CD4-positive, alpha-beta T cell treated with Interleukin-15 for 1 hour (primary cell): ENCODE measurements around the gene TFDP1.

Source experiments
- DNase-seq: peaks from one replicate; pipeline ENCODE4 v3.0.0-alpha.2; 2020

The TFDP1 gene

GRCh38 chr13:113653264-113654174 lies 69.0 kb downstream of the TFDP1 start:
- no peak for DNase-seq

DNA sequence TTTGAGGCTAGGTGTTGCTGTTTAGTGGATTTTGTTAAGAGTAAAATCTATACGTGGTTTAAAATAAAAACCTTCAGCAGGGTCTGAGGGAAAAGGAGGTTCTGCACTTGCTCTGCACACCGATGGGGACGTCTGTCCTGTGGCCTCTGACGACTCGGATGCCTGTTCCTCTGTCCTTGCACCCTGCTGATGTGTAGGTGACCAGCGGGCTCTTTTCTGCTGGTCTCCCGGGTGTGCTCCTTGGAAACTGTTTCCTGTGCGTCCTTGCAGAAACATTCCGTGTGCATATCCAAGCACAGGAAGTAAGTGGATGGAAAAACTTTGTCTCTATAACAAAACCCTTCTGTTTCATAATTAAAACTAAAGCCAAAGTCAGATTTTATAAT lies 69.6 kb downstream of the TFDP1 start:
- DNase-seq: no peak

GRCh38 chr13:113654591-113655345 lies 70.2 kb downstream of the TFDP1 start:
- DNase-seq: no peak

- no peak for DNase-seq
Observed at GRCh38 chr13:113655346-113656002, 70.9 kb downstream of the TFDP1 start.

DNA sequence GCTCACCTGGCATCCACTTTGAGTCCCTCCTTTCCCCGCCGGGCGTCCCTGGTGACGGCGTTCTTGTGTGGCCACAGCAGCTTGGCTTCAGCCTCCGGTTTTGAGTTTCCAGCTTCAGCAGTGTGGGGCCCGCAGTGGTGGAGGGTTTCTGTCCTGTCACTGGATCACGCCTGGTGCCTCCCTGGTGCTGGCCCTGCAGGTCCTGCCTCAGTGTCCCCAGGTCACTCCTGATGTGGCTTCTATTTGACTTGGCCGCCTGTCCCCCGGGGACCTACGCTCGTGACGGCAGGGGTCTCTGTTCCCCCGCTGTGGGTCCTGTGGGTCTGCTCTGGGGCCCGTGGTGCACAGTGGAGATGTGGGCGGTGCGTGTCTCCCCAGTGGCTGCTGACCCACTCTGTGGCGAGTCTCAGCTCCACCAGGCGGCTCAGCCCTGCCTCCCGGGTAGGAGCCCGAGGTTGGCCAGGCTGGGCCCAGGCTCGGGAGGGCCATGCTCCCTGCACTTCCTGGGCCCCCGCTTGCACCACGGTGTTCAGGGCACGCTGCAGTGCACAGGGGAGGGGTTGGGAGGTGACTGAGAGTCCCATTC lies 71.5 kb downstream of the TFDP1 start:
- DNase-seq: no peak

DNA sequence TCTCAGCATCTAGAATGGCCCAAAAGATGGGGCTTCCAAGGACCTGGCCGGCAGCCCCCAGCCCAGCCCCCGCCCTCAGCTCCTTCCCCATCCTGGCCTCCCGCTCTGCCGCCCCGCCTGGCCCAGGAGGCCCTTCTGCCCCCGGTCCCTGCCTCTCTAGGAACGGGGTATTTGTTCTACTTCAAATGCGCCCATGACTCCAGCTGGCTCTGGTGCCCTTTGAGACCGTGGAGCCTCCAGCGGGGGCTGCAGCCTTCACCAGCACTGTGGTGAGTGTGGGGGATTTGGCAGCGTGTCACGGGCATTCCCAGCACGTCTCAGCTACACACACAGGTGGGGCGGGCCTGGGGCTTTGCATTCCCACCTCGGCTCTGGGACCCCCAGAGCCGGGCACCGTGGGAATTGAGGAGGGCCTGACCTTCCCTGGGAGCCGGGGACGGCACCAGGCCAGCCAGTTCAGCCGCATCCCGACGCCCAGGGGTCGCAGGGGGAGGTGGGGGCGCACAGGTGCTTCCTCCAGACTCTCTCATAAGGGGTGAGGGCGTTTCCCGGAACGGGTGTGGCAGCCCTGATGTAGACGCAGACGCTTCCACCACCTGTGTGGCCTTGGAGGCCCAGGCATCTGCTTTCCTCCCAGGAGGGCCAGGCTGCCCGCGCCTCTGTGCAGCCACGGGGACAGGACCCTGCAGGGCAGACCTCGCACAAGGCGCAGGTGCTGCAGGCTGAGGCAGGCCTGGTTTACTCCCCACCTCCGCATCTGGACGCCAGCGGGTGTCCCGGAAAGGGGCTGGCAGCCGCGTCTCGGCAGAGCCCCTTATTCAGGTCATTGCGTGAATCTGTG lies 72.5 kb downstream of the TFDP1 start:
- DNase-seq: no peak

DNA sequence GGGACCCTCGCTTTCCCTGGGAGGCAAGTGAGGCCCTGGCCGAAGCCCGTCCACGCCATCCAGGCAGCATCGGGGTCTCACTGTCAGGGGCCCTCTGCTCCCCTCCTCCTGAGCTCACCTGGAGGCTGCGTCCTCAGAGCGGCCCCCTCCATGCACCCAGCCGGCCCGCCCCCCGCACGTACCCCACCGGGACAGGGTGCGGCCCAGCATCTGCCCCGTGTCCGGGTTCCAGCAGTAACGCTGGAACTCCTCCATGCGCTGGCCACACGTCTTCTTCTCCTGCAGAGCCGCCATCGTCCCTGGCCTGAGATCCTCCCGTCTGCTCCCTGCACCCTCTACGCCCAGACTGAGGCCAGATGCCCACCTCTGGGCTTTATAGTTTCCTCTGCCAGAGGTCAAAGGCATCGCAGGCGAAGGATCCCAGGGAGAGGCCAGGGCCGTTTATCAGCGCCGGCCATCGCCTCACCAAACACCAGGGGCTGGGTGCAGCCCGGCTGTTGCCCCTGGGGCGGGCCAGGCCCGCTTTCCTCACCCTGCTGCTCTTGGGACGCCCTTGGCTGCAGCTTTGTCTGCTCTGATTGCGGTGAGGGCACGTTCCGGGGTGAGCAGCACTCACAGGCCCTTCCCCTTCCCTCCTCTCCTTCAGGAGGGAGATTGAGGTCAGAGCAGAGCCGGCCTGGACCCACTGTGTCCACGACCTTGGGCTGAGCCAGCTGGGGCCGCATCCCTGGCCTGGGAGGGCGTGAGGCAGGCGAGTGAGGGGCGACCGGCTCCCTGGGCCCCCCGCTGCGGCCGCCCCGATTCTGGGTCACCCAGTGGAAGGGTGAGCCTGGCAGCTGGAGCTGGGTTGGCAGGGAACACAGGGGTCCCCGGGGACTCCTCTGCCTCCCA lies 73.5 kb downstream of the TFDP1 start, which contains the start of gene ATP4B:
Gene ATP4B, minus strand, starts transcription at position 348 of the 891 bp plus-strand sequence. Its CDS starts 54 bp downstream, at position 294.
- no peak for DNase-seq

DNA sequence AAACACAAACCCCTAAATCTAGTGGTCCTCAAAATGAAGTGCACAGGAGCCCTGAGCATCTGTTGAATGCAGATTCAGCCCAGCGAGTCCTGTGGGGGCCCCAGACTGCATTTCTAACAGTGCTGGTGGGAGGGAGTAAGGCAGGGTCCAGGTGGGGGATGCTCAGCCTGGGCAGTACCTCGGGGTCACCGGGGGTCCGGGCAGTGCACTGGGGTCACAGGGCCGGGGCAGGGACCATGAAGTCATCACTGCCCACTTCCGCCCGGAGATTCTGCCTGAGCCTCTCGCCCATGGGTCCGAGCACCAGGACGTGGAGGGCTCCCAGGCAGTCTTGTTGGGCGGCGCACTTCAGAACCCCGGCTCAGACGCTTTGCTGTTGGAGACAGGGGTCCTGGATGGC lies 74.3 kb downstream of the TFDP1 start:
- DNase-seq: no peak

- no peak for DNase-seq
Observed at GRCh38 chr13:113659337-113659736, 74.8 kb downstream of the TFDP1 start.

DNA sequence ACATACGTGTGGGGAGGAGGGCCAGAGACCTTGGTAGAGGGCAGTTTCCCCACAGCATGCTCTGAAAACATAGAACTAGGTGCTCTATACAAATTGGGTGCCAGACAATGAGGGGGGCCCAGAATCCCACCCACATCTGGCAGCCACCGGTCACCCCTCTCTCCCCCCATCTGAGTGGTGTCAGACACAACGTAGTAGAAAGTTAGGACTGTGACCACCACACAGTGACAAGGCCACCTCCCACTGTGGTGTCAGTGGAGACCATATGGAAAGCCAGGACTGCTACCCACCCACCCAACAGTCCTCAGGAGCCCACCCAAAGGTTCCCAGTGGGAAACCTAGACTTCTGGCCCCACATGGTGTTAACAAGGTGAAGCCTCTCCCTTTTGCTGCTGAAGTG lies 75.5 kb downstream of the TFDP1 start:
- DNase-seq: no peak

DNA sequence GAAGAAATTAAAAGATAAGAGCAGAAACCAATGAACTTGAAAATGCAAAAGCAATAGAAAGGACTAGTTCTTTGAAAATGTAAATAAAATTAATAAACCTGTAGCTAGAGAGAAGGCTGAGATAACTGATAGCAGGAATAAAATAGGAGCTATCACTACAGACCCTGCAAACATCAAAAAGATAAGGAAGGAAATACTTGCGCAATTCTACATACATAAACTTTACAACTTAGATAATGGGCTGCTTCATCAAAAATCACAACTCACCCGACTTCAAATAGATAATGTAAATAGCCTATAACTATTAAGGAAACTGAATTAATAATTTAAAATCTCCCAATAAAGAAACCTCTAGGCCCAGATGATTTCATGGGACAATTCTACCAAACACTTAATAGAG lies 77.0 kb downstream of the TFDP1 start:
- no peak for DNase-seq

DNA sequence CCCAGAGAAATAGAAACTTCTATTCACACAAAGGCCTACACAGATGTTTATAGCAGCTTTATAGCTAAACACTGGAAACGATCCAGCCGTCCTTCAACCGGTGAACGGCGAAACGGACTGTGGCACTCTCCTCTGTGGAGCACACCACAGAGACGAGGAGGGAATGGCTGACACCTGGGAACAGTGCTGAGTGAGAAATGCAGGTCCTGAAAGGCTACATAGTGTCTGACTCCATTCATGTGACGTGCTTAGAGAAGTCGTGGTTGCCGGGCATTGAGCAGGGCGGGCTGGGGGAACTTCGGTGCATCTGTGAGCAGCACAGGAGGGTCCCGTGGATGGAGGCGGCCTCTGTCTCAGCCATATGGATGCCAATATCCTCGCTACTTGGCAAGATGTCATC lies 79.4 kb downstream of the TFDP1 start:
- DNase-seq: no peak

GRCh38 chr13:113664751-113665596 lies 80.4 kb downstream of the TFDP1 start:
- no peak for DNase-seq

GRCh38 chr13:113665597-113666328 lies 81.2 kb downstream of the TFDP1 start:
- no peak for DNase-seq

GRCh38 chr13:113666329-113666670 lies 81.7 kb downstream of the TFDP1 start:
- no peak for DNase-seq

- no peak for DNase-seq
Observed at GRCh38 chr13:113666951-113667701, 82.6 kb downstream of the TFDP1 start, which contains the start of gene GRK1. Gene GRK1 (plus strand): TSS chr13:113667219. CDS start chr13:113667387, 168 bp downstream.

GRCh38 chr13:113667771-113668490 lies 83.4 kb downstream of the TFDP1 start:
- DNase-seq: no peak

GRCh38 chr13:113668491-113668971 lies 84.0 kb downstream of the TFDP1 start:
- DNase-seq: no peak
